Jurkat, Clone E6-1 (cell line): ENCODE data around the gene ADAMTS5. TPM values are rescaled to one million over a fixed set of nuclear protein-coding genes. Genes with fewer than 3 reads are reported as not detected.

Experiments used
- DNase-seq: peaks from one replicate; pipeline ENCODE4 v3.0.0-alpha.2; 2011; ENCODE audit warnings: low read depth, low spot score
- H3K4me3 ChIP-seq: 2 replicates; pipeline ENCODE4 v1.5.1; 2011; ENCODE audit warnings: mild to moderate bottlenecking, low read length, control low read depth, moderate library complexity
- polyA plus RNA-seq: library from polyadenylated mRNA; unstranded; fragments of >200 nt; gene quantifications from one replicate; pipeline ENCODE4 v1.2.1, GENCODE V29; 2012; ENCODE audit warnings: missing spikeins; ENCODE audit not compliant: insufficient read length, insufficient read depth

Gene ADAMTS5
- not detected for polyA plus RNA-seq

- no peak within 1 kb of the TSS for H3K4me3 ChIP-seq
- DNase-seq = no peak
Observed at GRCh38 chr21:26967062-26967913, at the start of gene ADAMTS5. Gene ADAMTS5, minus strand, starts transcription at chr21:26967088. Its CDS starts 697 bp downstream, at chr21:26966391.

GRCh38 chr21:27001526-27001925 lies 34.6 kb upstream of the ADAMTS5 start:
- H3K4me3 ChIP-seq = no peak overlapping the region
- no peak for DNase-seq

GRCh38 chr21:26983576-26983975 lies 16.7 kb upstream of the ADAMTS5 start:
- H3K4me3 ChIP-seq = no peak overlapping the region
- no peak for DNase-seq

GRCh38 chr21:26982767-26983166 lies 15.9 kb upstream of the ADAMTS5 start:
- DNase-seq = no peak
- no peak overlapping the region for H3K4me3 ChIP-seq

- DNase-seq = no peak
Observed at GRCh38 chr21:26977746-26978145, 10.9 kb upstream of the ADAMTS5 start.

GRCh38 chr21:26973226-26973625 lies 6.3 kb upstream of the ADAMTS5 start:
- no peak for DNase-seq
- no peak overlapping the region for H3K4me3 ChIP-seq

More at GRCh38 chr21:26977746-26978145, 10.9 kb upstream of the ADAMTS5 start:
- H3K4me3 ChIP-seq = no peak overlapping the region

- no peak for DNase-seq
Observed at GRCh38 chr21:26972192-26972591, 5.3 kb upstream of the ADAMTS5 start.

GRCh38 chr21:26969971-26970725 lies 3.3 kb upstream of the ADAMTS5 start:
- no peak overlapping the region for H3K4me3 ChIP-seq
- DNase-seq = no peak

More at GRCh38 chr21:26972192-26972591, 5.3 kb upstream of the ADAMTS5 start:
- H3K4me3 ChIP-seq = no peak overlapping the region

- H3K4me3 ChIP-seq = no peak overlapping the region
- no peak for DNase-seq
Observed at GRCh38 chr21:26966649-26967061, 233 bp downstream of the ADAMTS5 start.

GRCh38 chr21:26965907-26966581 lies 844 bp downstream of the ADAMTS5 start:
- DNase-seq = no peak
- H3K4me3 ChIP-seq = no peak overlapping the region

GRCh38 chr21:26965040-26965906 lies 1.6 kb downstream of the ADAMTS5 start:
- no peak overlapping the region for H3K4me3 ChIP-seq
- no peak for DNase-seq

- no peak for DNase-seq
- no peak overlapping the region for H3K4me3 ChIP-seq
Observed at GRCh38 chr21:26964170-26964778, 2.6 kb downstream of the ADAMTS5 start.

- no peak overlapping the region for H3K4me3 ChIP-seq
- DNase-seq = no peak
Observed at GRCh38 chr21:26962621-26963181, 4.2 kb downstream of the ADAMTS5 start.

GRCh38 chr21:26961698-26962097 lies 5.2 kb downstream of the ADAMTS5 start:
- H3K4me3 ChIP-seq = no peak overlapping the region
- DNase-seq = peak; percentile 23

- DNase-seq = no peak
- no peak overlapping the region for H3K4me3 ChIP-seq
Observed at GRCh38 chr21:26958788-26959187, 8.1 kb downstream of the ADAMTS5 start.

GRCh38 chr21:26956813-26957212 lies 10.1 kb downstream of the ADAMTS5 start:
- no peak overlapping the region for H3K4me3 ChIP-seq
- DNase-seq = no peak

- no peak for DNase-seq
- H3K4me3 ChIP-seq = no peak overlapping the region
Observed at GRCh38 chr21:26956216-26956615, 10.7 kb downstream of the ADAMTS5 start.

- no peak overlapping the region for H3K4me3 ChIP-seq
- DNase-seq = no peak
Observed at GRCh38 chr21:26954662-26955121, 12.2 kb downstream of the ADAMTS5 start.
